ENCODE measurements around the gene KDM6B.

DNA sequence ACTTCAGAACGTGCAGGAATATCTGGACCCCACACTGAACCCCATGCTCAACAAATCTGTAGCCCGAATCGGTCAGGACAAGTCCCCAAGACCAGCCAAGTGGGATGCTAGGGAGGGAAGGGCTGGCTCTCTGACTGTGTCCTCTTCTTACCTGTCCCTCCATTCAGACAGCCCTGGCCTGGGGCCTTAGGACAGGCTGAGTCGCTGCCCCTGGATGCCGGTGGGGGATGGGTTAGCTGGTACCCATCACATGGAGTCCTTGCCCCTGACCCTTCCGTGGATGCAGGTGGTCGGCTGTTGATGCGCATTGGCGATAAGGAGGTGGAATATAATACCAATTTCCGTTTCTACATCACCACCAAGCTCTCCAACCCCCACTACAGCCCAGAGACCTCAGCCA lies 16.0 kb upstream of the KDM6B start:
- TF ChIP-seq, protein P1, sequence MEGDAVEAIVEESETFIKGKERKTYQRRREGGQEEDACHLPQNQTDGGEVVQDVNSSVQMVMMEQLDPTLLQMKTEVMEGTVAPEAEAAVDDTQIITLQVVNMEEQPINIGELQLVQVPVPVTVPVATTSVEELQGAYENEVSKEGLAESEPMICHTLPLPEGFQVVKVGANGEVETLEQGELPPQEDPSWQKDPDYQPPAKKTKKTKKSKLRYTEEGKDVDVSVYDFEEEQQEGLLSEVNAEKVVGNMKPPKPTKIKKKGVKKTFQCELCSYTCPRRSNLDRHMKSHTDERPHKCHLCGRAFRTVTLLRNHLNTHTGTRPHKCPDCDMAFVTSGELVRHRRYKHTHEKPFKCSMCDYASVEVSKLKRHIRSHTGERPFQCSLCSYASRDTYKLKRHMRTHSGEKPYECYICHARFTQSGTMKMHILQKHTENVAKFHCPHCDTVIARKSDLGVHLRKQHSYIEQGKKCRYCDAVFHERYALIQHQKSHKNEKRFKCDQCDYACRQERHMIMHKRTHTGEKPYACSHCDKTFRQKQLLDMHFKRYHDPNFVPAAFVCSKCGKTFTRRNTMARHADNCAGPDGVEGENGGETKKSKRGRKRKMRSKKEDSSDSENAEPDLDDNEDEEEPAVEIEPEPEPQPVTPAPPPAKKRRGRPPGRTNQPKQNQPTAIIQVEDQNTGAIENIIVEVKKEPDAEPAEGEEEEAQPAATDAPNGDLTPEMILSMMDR (conservative IDR thresholded peaks at IDR 0.05), result no peak
- no peak for TF ChIP-seq EZH2 (IDR thresholded peaks at IDR 0.05; ENCODE audit: low read depth)

Data from PC-9 (cell line).